ENCODE data around the gene ASTL. TPM values are rescaled to one million over a fixed set of nuclear protein-coding genes. Genes with fewer than 3 reads are reported as not detected.

The ASTL gene
- total RNA-seq, 1 experiment from 2014 or later, result 0.79 TPM

- TF ChIP-seq CBFB (CRISPR knock-in tag; IDR thresholded peaks at IDR 0.05; ENCODE audit: low read depth), result no peak
- no peak for TF ChIP-seq ATF2 (CRISPR knock-in tag; IDR thresholded peaks at IDR 0.05; ENCODE audit: borderline replicate concordance, low read depth)
- no peak for TF ChIP-seq OVOL2 (CRISPR knock-in tag; IDR thresholded peaks at IDR 0.05; ENCODE audit: borderline replicate concordance)
- TF ChIP-seq ZNF425 (CRISPR knock-in tag; conservative IDR thresholded peaks at IDR 0.05), result no peak
- TF ChIP-seq ZNF423 (CRISPR knock-in tag; IDR thresholded peaks at IDR 0.05), result no peak
- TF ChIP-seq ZBTB21 (CRISPR knock-in tag; IDR thresholded peaks at IDR 0.05; ENCODE audit: borderline replicate concordance), result no peak
- no peak for TF ChIP-seq MXD4 (CRISPR knock-in tag; IDR thresholded peaks at IDR 0.05; ENCODE audit: borderline replicate concordance)
- TF ChIP-seq TP53 (CRISPR knock-in tag; IDR thresholded peaks at IDR 0.05), result no peak
- no peak for TF ChIP-seq ZNF281 (CRISPR knock-in tag; IDR thresholded peaks at IDR 0.05)
Observed at GRCh38 chr2:96136129-96136720, 2.1 kb downstream of the ASTL start (continued).

GRCh38 chr2:96135621-96136020, 2.7 kb downstream of the ASTL start:
- no peak overlapping the region for H3K27ac Mint-ChIP-seq
- CTCF ChIA-PET, result no interaction called here
- no peak for TF ChIP-seq IRF2 (CRISPR knock-in tag; IDR thresholded peaks at IDR 0.05; ENCODE audit: borderline replicate concordance, low read depth)
- TF ChIP-seq ZBTB43 (CRISPR knock-in tag; IDR thresholded peaks at IDR 0.05), result no peak
- TF ChIP-seq AR (CRISPR knock-in tag; IDR thresholded peaks at IDR 0.05), result no peak
- TF ChIP-seq MYBL2 (CRISPR knock-in tag; IDR thresholded peaks at IDR 0.05), result no peak
- TF ChIP-seq TEAD1 (CRISPR knock-in tag; IDR thresholded peaks at IDR 0.05), result no peak
- TF ChIP-seq TEAD4 (CRISPR knock-in tag; IDR thresholded peaks at IDR 0.05), result no peak
- TF ChIP-seq E2F1 (CRISPR knock-in tag; IDR thresholded peaks at IDR 0.05), result no peak
- TF ChIP-seq FOXP4 (CRISPR knock-in tag; IDR thresholded peaks at IDR 0.05), result no peak
- no peak for TF ChIP-seq GABPB1 (CRISPR knock-in tag; IDR thresholded peaks at IDR 0.05)
- TF ChIP-seq CDX4 (CRISPR knock-in tag; IDR thresholded peaks at IDR 0.05; ENCODE audit: borderline replicate concordance), result no peak
- no peak for TF ChIP-seq ZNF317 (CRISPR knock-in tag; IDR thresholded peaks at IDR 0.05; ENCODE audit: borderline replicate concordance, low read depth)
- no peak for TF ChIP-seq PRRX2 (CRISPR knock-in tag; IDR thresholded peaks at IDR 0.05)
- no peak for TF ChIP-seq SMAD3 (CRISPR knock-in tag; IDR thresholded peaks at IDR 0.05; ENCODE audit: borderline replicate concordance)

More at GRCh38 chr2:96135621-96136020, 2.7 kb downstream of the ASTL start:
- Mint-ChIP-seq H3K9me3 (no peaks in the 10 kb centered on the region), H3K4me3 (no peak overlapping the region), H3K27me3 (ENCODE audit: low read depth) (no peaks in the 10 kb centered on the region), H3K4me1 (peaks cover 10% of the 10 kb centered on the region), H3K36me3 (no peaks in the 10 kb centered on the region)
- ATAC-seq (no peak), DNase-seq (ENCODE audit: low spot score) (no peak)
- POLR2A ChIA-PET, result no interaction called here
